Mesenchymal stem cell (in vitro differentiated cells and primary cell): ENCODE data around the gene GFRA1.

Source experiments
- DNase-seq: peaks from one replicate; pipeline ENCODE4 v3.0.0-alpha.2; 2013
- H2AFZ ChIP-seq: one replicate; pipeline ENCODE4 v1.6.1; 2013; ENCODE audit warnings: low read depth, mild to moderate bottlenecking, control low read depth, inconsistent platforms, low read length, moderate library complexity
- H2AK5ac ChIP-seq: 2 replicates; pipeline ENCODE4 v1.6.1; 2013; ENCODE audit warnings: low read length, moderate library complexity, mild to moderate bottlenecking, inconsistent platforms; ENCODE audit not compliant: severe bottlenecking
- H2BK120ac ChIP-seq: one replicate; pipeline ENCODE4 v1.6.1; 2013; ENCODE audit warnings: low read depth, mild to moderate bottlenecking, inconsistent platforms, low read length, moderate library complexity
- H2BK12ac ChIP-seq, 2 experiments: one replicate each; pipeline ENCODE4 v1.6.1; 2013; ENCODE audit warnings: inconsistent platforms in 2 of 2, low read length in 2 of 2, mild to moderate bottlenecking in 2 of 2, moderate library complexity in 2 of 2, control low read depth in 1 of 2
- H2BK15ac ChIP-seq: one replicate; pipeline ENCODE4 v1.6.1; 2013; ENCODE audit warnings: mild to moderate bottlenecking, low read depth, inconsistent platforms; ENCODE audit not compliant: poor library complexity, severe bottlenecking
- H2BK5ac ChIP-seq: 2 replicates; pipeline ENCODE4 v1.6.1; 2013; ENCODE audit warnings: low read depth, mild to moderate bottlenecking, low read length, control low read depth, inconsistent platforms; ENCODE audit not compliant: poor library complexity, severe bottlenecking
- H3K14ac ChIP-seq, 2 experiments: one replicate each; pipeline ENCODE4 v1.6.1; 2013; ENCODE audit warnings: inconsistent platforms in 2 of 2, low read length in 2 of 2, control low read depth in 1 of 2, mild to moderate bottlenecking in 1 of 2, moderate library complexity in 1 of 2
- H3K18ac ChIP-seq, 2 experiments: one replicate each; pipeline ENCODE4 v1.6.1; 2013; ENCODE audit warnings: inconsistent platforms in 2 of 2, low read length in 2 of 2, control low read depth in 1 of 2, low read depth in 1 of 2, mild to moderate bottlenecking in 1 of 2
- H3K23ac ChIP-seq, 2 experiments: one replicate each; pipeline ENCODE4 v1.6.1; 2013; ENCODE audit warnings: inconsistent platforms in 2 of 2, low read length in 2 of 2, mild to moderate bottlenecking in 2 of 2, moderate library complexity in 2 of 2, control low read depth in 1 of 2
- H3K27ac ChIP-seq: 2 replicates; pipeline ENCODE4 v1.5.1; 2013; ENCODE audit warnings: mild to moderate bottlenecking, moderate library complexity, low read length, control low read depth, inconsistent platforms; ENCODE audit not compliant: poor library complexity, severe bottlenecking
- H3K27me3 ChIP-seq, 2 experiments: 2 replicates each; pipeline versions ENCODE4 v1.6.1 to v1.7.0; 2013; ENCODE audit warnings: low read length in 2 of 2, mild to moderate bottlenecking in 2 of 2, moderate library complexity in 2 of 2, control low read depth in 1 of 2, inconsistent platforms in 1 of 2; ENCODE audit not compliant: control insufficient read depth in 1 of 2, insufficient read depth in 1 of 2
- H3K36me3 ChIP-seq, 2 experiments: 2 replicates each; pipeline versions ENCODE4 v1.6.1 to v1.7.0; 2013; ENCODE audit warnings: low read length in 2 of 2, control low read depth in 1 of 2, inconsistent platforms in 1 of 2, low read depth in 1 of 2, mild to moderate bottlenecking in 1 of 2; ENCODE audit not compliant: insufficient read depth in 2 of 2, control insufficient read depth in 1 of 2
- H3K4ac ChIP-seq, 2 experiments: one replicate each; pipeline ENCODE4 v1.6.1; 2013; ENCODE audit warnings: inconsistent platforms in 2 of 2, low read length in 2 of 2, mild to moderate bottlenecking in 2 of 2, moderate library complexity in 2 of 2, control low read depth in 1 of 2, low read depth in 1 of 2
- H3K4me1 ChIP-seq: 2 replicates; pipeline ENCODE4 v1.6.1; 2013; ENCODE audit warnings: low read depth, low read length, control low read depth; ENCODE audit not compliant: control insufficient read depth, insufficient read depth
- H3K4me2 ChIP-seq: 2 replicates; pipeline ENCODE4 v1.6.1; 2013; ENCODE audit warnings: low read length, mild to moderate bottlenecking, inconsistent platforms; ENCODE audit not compliant: poor library complexity, severe bottlenecking
- H3K4me3 ChIP-seq, 2 experiments: 2 replicates each; pipeline versions ENCODE4 v1.5.1 to v1.7.0; 2013; ENCODE audit warnings: low read length in 2 of 2, mild to moderate bottlenecking in 2 of 2, control low read depth in 1 of 2, low read depth in 1 of 2; ENCODE audit not compliant: insufficient read depth in 1 of 2
- H3K79me1 ChIP-seq: replicated peaks from 2 replicates; pipeline ENCODE4 v1.6.1; 2013; ENCODE audit warnings: mild to moderate bottlenecking, control low read depth, low read length, inconsistent platforms; ENCODE audit not compliant: poor library complexity, severe bottlenecking
- H3K9ac ChIP-seq: 2 replicates; pipeline ENCODE4 v1.7.0; 2013; ENCODE audit warnings: mild to moderate bottlenecking, low read length, moderate library complexity
- H3K9me3 ChIP-seq: 2 replicates; pipeline ENCODE4 v1.7.0; 2013; ENCODE audit warnings: mild to moderate bottlenecking, low read length; ENCODE audit not compliant: control insufficient read depth
- H4K8ac ChIP-seq: one replicate; pipeline ENCODE4 v1.6.1; 2013; ENCODE audit warnings: inconsistent platforms, mild to moderate bottlenecking, low read length, moderate library complexity
- H4K91ac ChIP-seq: one replicate; pipeline ENCODE4 v1.6.1; 2013; ENCODE audit warnings: mild to moderate bottlenecking, low read length, inconsistent platforms
- WGBS: methylation state at CpG from one replicate; pipeline ENCODE4 v1.1.7; 2013; ENCODE audit warnings: mixed read lengths; 5-methylcytosine and 5-hydroxymethylcytosine counted together

GFRA1 gene

GRCh38 chr10:116112232-116113231, 160.5 kb downstream of the GFRA1 start:
- no peak for DNase-seq
- Histone ChIP-seq H3K4me1 (peaks cover 17% of the 10 kb centered on the region), H3K18ac (no peak overlapping the region), H3K14ac (peak overlapping the region in 1 of 2 experiments; percentile 44), H3K9ac (no peak overlapping the region), H2AFZ (no peak overlapping the region), H2AK5ac (no peak overlapping the region), H2BK12ac (no peak overlapping the region), H4K91ac (no peak overlapping the region), H3K79me1 (peaks cover 31% of the 10 kb centered on the region), H4K8ac (no peak overlapping the region), H3K36me3 (peaks cover 0 to 38% of the 10 kb centered on the region in 2 experiments), H2BK120ac (no peak overlapping the region), H3K27ac (no peak overlapping the region), H2BK5ac (no peak overlapping the region), H3K4ac (no peak overlapping the region), H3K9me3 (no peaks in the 10 kb centered on the region), H2BK15ac (no peak overlapping the region), H3K4me3 (no peak overlapping the region), H3K27me3 (no peaks in the 10 kb centered on the region), H3K4me2 (no peak overlapping the region), H3K23ac (no peak overlapping the region)
- 91% methylated on average over 17 of the region's 17 CpGs for WGBS

DNA sequence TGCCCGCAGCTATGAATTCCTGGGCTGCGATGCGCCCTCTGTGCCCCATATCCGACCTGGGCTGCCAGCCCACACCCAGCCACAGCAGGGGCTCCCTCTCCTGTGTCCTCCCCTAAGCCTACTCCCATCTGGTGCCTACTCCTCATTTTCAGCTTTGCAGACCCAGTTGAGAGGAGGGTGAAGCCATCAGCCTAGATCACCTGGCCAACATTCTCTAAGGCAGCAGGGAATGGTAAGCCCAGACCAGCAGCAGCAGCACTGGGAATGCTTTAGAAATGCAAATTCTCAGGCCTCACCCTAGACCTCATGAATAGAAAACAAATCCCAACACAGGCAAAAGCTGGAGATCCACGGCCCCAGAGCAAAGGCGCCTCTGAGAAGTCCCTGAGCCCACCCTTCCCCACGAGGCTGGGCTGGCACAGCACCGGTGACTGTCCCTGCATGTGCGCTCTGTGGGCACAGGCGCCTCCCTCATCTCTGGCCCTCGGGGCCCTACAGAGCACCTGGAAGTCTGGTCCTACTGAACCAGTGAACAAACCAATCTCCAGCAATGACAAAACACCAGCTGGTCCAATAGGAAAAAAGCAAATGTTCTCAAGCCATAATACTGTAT, 161.4 kb downstream of the GFRA1 start:
- H4K8ac ChIP-seq, result no peak overlapping the region
- H3K36me3 ChIP-seq, result peaks cover 0 to 33% of the 10 kb centered on the region in 2 experiments
- no peak overlapping the region for H2BK120ac ChIP-seq
- H3K4me3 ChIP-seq, result no peak overlapping the region
- H4K91ac ChIP-seq, result no peak overlapping the region
- H2BK15ac ChIP-seq, result no peak overlapping the region
- H3K14ac ChIP-seq, result no peak overlapping the region
- H3K4me1 ChIP-seq, result peaks cover 17% of the 10 kb centered on the region
- no peaks in the 10 kb centered on the region for H3K9me3 ChIP-seq
- H3K9ac ChIP-seq, result no peak overlapping the region
- no peaks in the 10 kb centered on the region for H3K27me3 ChIP-seq
- WGBS, result 83% methylated on average over 11 of the region's 11 CpGs
- no peak overlapping the region for H3K4me2 ChIP-seq
- H2BK12ac ChIP-seq, result no peak overlapping the region
- H3K79me1 ChIP-seq, result peaks cover 31% of the 10 kb centered on the region
- no peak for DNase-seq
- H2BK5ac ChIP-seq, result no peak overlapping the region
- H3K4ac ChIP-seq, result no peak overlapping the region
- H3K23ac ChIP-seq, result no peak overlapping the region
- peak overlapping the region; percentile 31 for H2AK5ac ChIP-seq
- no peak overlapping the region for H3K27ac ChIP-seq
- no peak overlapping the region for H3K18ac ChIP-seq
- H2AFZ ChIP-seq, result no peak overlapping the region

DNA sequence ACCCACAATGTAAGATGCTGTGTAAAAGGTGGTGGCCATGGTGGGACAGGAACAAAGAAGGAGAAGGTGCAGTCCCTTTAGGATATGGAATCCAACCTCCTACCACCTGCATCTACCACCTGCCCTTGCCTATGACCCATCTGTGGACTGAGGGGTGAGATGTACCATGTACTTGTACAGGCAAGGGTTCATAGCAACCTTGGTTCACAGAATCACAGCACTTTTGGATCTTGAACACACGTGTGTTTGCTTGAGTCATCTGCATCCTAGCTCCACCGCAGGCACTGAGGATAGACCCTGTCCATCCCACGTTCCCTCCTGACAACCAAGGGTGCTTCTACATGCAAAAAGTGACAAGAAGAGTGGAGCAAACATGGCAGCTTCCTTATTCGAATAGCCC, 162.3 kb downstream of the GFRA1 start:
- Histone ChIP-seq H2BK15ac (no peak overlapping the region), H4K8ac (no peak overlapping the region), H2AFZ (no peak overlapping the region), H2BK5ac (no peak overlapping the region), H3K4me3 (no peak overlapping the region), H3K14ac (no peak overlapping the region), H3K36me3 (peaks cover 0 to 29% of the 10 kb centered on the region in 2 experiments), H4K91ac (no peak overlapping the region), H3K18ac (no peak overlapping the region), H2AK5ac (no peak overlapping the region), H3K4me2 (no peak overlapping the region), H3K27me3 (no peaks in the 10 kb centered on the region), H3K4ac (no peak overlapping the region), H2BK120ac (no peak overlapping the region), H3K27ac (no peak overlapping the region), H2BK12ac (no peak overlapping the region), H3K79me1 (peaks cover 31% of the 10 kb centered on the region), H3K9ac (no peak overlapping the region), H3K9me3 (no peaks in the 10 kb centered on the region), H3K23ac (no peak overlapping the region), H3K4me1 (peaks cover 19% of the 10 kb centered on the region)
- no peak for DNase-seq
- 93% methylated on average over 4 of the region's 4 CpGs for WGBS

DNA sequence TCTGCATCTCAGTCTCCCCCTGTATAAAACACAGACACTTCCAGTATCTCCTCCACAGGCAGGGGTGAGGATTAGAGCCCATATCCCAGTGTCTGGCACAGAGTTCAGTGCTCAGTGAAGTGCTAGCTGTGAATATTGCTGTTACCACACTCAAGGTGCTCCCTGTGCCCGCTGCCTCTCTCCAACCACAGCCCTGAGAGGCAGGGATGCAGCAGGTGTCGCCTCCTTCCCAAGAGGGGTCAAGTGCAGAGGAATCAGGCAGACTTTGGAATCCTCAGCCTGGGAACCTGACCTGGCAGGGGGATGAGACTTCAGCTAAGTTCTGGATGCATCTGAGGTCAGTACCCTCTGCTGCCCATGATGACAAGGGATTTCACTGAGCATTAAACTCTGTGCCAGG, 163.1 kb downstream of the GFRA1 start:
- Histone ChIP-seq H3K9ac (no peak overlapping the region), H3K23ac (no peak overlapping the region), H2BK12ac (no peak overlapping the region), H2BK120ac (no peak overlapping the region), H2BK5ac (no peak overlapping the region), H3K4me2 (no peak overlapping the region), H2AK5ac (peak overlapping the region; percentile 21), H3K9me3 (no peaks in the 10 kb centered on the region), H4K91ac (no peak overlapping the region), H3K36me3 (peaks cover 0 to 22% of the 10 kb centered on the region in 2 experiments), H3K18ac (no peak overlapping the region), H2AFZ (no peak overlapping the region), H3K4ac (no peak overlapping the region), H3K4me1 (peaks cover 19% of the 10 kb centered on the region), H3K79me1 (peaks cover 29% of the 10 kb centered on the region), H2BK15ac (no peak overlapping the region), H3K4me3 (no peak overlapping the region), H3K27ac (no peak overlapping the region), H3K27me3 (no peaks in the 10 kb centered on the region), H3K14ac (no peak overlapping the region), H4K8ac (no peak overlapping the region)
- DNase-seq, result no peak
- 83% methylated on average over 2 of the region's 2 CpGs for WGBS
